CD4-positive, alpha-beta T cell treated with Interleukin-2 at 100 ng/mL for 4 hours (primary cell): ENCODE results near the gene GPR160.

ENCODE experiments used
- DNase-seq: peaks from one replicate; pipeline ENCODE4 v3.0.0-alpha.2; 2020; ENCODE audit warnings: low spot score

The GPR160 gene

DNA sequence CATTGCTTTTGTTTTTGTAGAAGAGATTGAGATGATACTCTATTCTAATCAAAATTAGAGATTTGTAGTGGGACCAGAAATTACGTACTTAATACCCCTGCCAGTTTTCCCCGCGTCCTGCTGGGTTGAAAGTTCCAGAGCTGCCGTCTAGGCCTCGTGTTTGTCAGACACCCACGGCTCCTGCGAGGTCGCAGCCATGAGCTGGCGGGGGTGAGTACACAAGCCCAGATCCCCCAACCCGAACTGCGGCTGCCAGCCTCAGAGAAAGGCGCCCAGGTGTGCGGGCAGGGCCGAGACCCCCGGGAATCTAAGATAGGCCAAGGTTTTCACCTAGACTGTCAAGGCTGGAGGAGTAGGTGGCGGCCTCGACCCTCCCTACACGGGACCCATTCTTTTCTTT lies 26.3 kb downstream of the GPR160 start:
- DNase-seq: no peak

DNA sequence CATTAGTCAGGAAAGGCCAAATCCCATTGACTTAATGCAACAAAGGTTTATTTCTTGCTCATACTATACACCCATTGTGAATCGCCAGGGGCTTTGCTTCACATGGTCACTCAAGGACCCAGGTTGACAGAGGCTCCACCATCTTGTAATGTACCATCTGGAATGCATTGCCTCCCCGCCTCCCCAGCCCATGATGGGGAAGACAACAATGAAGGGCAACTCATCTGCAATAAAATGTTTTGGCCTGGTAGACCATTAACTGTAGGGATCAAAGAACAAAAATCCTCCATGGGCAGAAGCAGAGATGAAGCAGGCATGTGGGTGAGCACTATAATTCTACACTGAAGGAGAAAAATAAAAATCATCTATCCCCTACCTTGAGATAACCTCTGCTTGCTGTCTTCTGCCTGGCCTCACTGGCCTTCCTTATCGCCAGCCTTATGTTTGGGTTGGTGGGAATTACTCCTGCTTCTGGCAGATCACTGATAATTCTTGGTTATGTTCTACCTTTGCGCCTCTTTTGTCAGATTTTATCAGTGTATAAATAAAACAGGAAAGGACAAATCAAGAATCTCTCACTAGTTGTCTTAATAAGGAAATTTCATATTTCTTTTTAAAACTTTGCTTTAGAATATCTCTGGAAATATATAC lies 37.8 kb downstream of the GPR160 start:
- no peak for DNase-seq

DNA sequence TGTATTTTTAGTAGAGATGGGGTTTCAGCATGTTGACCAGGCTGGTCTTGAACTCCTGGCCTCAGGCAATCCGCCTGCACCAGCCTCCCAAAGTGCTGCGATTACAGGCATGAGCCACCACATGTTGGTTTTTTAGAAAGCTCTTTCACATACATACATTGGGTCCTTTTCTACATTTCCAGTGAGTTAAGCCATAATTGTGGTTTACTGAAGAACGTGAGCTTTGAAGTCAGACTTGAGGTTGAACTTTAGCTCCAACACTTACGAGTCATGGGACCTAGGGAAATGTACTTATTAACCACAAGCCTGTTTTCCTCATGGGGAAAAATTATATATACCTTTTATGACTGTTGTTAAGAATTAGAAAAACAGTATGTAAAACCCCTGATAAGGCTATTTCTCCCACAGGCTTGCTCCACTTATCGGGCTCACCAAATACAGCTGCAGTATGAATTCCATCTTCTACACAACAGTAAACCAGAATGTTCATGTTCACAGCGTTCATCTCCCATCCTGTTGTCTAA lies 39.0 kb downstream of the GPR160 start:
- DNase-seq: no peak

DNA sequence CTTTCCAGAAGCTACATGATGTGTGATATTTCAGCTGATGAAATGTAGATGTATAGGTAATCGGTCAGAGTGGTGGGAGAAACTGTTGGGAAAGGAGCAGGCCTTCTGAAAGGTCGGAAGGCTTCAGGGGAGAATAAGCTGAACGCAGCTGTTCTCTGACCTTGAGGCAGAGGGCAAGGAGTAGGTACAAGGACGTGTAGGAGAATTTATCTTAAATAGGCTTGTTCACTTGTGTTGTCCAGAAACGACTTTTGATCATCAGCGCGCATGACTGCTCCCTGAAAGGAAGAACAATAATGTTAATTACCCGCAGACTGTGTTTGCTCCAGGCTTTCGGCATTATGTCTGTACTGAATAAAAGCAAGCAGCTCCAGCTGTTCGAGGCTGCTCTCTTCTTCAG lies 39.6 kb downstream of the GPR160 start:
- no peak for DNase-seq

DNA sequence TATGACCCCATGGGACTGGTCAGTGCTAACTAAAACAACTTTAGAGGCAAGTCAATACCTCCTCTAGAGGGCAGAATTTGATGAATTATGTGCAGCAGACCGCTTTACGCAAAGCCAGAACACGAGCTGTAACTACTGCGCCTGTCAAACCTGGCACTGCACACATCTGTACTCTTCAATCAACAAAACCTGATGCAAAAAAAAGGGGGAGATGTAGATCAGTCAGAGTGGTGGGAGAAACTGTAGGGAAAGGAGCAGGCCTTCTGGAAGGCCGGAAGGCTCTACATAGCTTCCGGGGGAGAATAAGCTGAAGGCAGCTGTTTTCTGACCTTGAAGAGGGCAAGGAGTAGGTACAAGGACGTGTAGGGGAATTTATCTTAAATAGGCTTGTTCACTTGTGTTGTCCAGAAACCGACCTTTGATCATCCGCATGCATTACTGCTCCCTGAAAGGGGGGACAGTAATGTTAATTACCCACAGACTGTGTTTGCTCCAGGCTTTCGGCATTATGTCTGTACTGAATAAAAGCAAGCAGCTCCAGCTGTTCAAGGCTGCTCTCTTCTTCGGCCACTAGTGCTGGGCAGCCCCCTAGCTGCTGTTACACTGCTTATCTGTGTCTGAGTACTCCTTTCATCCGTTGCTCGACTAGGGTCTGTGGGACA lies 41.0 kb downstream of the GPR160 start:
- no peak for DNase-seq

DNA sequence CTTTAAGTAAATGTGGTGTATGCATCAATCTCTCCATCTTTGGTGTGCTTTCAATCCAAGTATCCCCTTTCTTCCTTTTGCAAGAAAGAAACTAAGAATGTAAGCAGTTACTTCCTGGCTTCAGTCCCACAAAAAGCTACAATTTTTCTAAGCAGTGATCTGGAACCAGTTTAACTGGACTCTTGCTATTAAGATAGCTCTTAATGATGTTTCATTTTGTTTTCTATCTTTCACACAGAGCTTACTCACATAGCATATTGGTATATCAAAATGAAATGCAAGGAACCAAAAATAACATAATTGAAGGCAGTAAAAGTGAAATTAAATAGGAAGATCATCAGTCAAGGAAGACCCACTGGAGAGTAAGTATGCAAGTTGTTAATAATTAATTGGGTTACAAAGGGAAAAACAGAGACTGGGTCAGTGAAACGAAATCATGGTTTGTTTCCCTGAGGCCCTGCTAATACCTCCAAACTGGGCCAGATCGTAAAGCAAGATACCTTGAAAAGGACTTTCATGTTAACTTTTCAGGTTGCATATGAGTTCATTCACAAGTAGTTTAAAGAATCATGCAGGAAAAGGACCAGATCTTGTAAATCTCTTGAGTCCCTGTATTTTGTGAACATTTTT lies 41.9 kb downstream of the GPR160 start:
- no peak for DNase-seq

DNA sequence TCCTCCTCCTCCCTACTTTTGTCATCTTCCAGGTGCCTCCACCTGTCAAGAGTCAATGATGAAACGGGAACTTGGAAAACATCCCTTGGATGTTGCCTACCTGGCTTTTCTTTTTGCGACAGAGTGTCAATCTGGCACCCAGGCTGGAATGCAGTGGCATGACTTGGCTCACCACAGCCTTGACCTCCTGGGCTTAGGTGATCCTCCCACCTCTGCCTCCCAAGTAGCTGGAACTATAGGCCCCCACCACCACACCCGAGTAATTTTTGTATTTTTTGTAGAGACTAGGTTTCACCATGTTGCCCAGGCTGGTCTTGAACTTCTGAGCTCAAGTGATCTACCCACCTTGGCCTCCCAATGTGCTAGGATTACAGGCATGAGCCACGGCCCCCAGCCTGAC lies 42.8 kb downstream of the GPR160 start:
- DNase-seq: no peak

DNA sequence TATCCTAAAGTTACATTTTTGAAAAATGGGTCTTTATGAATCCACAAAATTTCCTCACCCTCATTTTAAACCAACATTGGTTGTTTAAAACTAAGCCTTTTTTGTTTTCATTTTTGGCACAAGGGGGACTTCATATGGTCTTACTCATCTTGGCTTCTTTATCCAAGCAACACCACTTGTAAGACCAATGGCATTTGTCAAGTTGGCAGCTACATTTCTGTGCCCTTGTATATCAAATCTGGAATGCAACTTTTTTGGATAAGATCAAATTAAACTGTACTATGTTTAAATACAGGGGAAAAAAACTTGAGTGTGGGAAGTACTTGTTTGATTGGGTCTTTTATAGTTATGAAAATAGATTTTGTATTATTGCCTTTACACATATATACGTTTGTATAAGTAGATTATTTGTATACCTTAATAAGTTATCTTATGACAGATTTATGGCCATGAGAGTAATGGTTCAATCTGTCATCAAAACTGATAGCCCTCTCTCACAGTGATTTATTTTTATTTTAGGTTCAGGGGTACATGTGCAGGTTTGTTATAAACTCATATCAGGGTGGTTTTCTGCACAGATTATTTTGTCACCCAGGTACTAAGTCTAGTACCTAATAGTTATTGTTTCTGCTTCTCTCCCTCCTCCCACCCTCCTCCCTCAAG lies 43.4 kb downstream of the GPR160 start:
- no peak for DNase-seq

DNA sequence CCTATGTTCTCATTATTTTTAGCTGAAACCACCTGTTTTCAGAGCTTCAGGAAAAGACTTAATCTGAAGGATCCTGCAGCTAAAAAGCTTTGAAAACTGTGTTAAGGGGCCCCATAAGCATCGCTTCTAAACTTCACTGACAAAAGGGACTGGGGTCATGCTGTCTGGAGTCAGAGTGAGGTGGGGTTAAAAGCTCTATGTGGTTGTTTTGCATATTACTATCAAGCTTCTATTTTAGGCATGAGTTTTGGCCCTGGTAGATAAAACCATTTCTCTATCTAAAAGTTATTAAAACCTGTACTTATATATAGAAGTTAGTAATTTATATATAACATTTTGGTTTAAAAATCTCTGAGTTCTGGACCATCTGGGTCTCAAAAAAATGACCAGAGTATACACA lies 45.5 kb downstream of the GPR160 start:
- no peak for DNase-seq

DNA sequence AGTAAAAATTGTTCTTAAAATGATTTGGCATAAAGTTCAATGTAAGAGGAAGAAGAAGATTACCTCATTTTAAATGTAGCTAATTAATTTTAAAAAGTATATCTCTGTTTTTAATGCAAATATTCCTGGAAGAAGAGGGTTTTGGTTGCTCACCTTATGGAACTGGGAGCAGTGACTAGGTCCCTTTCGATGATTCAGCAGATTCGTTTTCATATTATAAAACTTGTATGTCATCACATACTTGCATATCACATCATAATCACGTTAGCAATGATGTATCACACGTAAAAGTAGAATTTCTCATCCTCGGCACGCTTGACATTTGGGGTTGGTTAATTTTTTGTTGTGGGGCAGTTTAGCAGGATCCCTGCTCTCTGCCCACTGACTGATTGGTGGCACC lies 47.6 kb downstream of the GPR160 start:
- no peak for DNase-seq

DNA sequence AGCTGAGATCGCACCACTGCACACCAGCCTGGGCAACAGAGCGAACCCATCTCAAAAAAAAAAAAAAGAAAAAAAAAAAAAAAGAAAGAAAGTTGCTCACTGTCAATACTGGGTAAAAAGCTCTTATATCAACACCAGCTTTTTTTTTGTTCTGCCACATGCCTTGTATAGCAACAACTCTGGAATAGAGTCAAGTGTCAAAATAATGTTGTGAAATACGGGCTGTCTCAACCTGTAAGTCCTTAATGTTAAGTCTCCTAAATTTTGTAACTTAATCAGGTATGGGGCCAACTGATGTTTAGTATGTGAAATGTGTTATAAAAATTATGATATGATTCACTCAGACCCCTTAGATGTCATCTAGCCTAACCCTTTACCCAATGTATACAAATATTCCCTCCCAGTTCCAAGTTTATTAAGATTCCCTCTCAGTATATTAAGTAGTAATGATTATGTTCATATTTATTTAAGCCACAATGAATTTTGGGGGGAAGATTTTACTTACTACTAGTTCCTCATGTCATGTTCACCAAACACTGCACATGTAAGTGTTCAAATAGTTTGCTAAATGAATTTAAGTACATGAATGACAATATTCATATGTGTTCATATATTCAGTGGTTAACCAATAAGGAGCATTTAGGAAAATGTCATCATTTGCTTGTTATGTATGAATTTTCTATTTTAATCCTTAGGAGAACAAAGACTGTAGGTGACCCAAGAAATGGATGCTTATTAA lies 52.2 kb downstream of the GPR160 start:
- DNase-seq: no peak

DNA sequence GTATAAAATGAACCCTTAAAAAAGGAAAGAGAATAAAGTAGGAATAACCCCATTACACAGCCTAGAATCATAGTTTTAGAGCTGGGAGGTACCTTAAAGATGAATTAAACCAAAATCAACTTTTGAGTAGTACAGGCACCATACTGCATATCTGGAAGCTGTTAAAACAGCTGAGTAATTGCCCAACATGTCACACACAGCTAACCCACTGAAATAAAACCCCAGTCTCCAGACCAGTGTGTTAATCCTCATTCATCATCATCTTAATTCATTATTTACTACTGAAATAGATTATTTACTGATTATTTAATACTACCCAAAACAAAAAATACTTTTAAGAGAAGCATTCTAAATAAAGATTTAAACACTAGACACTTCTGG lies 52.8 kb downstream of the GPR160 start:
- no peak for DNase-seq

DNA sequence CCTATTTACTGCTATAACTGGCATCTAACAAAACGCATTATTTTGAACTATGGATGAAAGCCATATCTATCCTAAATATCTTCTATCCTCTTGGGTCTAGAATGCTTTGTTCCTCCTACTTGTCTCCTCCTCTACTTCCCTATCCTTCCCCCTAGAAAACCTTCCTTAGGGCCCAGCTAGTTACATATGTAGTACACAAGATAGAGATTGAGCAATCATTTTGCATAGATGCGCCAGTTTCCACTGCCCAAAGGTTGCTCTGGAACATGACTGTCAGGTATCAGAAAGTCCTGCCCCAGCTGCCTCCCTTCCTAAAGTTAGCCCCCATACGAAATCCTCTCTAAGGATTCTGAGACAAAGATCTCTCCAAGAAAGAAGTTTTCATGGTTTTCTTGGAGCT lies 55.1 kb downstream of the GPR160 start:
- no peak for DNase-seq

DNA sequence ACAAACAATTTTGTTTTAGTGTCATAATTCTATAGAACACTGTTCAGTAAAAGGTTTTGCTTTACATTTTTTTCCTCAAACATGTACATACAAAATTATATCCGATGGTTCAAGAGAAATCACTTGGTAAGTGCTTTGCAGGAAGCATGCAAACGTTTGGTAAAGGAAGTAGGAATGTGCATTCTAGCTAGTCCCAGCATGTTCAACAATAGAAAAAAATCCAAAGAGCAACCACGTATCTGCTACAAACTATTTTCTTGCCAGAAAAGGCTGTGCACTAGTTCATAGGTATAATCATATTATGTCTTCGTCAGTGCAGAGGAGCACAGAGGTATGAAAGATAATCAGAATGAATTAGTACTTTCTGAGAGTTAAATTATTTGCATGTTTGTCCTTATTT lies 58.0 kb downstream of the GPR160 start:
- no peak for DNase-seq

DNA sequence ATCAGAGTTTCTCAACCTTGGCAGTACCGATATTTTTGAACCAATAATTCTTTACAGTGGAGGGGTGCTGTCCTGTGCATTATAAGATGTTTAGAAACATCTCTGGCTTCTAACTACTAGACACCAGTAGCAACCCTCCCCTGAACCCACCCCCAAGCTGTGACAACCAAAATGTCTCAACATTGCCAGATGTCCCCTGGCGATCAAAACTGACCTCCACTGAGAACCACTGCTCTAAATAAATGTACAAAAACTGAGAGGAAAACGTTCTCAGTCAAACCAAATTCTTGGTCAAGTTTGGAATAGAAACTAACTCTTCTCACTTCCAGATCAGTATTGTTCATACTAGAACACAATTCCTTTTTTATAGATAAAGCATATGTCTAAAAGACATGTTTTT lies 58.5 kb downstream of the GPR160 start:
- no peak for DNase-seq

DNA sequence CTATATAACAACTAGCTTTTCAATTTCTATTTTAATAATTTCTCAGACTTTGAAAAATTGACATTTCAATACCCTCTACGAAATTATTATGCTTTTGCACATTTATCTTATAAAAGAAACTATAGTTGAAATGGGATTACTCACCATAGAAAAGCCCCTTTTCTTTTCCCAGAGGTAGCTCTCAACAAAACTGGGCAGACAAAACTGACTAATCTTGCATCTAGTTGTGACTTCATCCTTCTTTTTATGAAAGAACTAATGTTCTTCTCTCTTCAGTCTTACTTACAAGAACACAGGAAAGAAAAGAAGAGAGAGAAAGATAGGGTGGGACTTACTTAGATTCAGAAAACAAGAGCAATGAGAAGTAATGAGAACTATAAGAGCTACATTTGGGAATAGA lies 61.0 kb downstream of the GPR160 start:
- DNase-seq: no peak

DNA sequence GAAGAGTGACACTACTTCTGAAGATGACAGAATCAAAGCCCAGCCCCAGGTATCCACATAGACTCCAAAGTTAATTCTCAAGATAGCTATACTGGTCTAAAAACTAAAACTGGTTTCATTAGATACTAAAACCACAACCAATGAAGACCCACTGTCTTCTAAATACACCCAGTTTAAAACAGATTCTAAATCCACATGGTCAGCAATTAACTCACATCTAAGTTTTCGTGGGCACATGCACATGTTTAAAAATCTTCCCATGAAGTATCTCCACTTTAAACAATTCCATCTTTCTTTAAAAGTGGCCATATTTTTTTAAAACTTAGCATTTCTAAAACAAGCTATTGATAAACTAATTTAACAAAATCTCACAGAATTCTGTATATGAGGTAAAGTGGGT lies 63.1 kb downstream of the GPR160 start:
- DNase-seq: no peak

DNA sequence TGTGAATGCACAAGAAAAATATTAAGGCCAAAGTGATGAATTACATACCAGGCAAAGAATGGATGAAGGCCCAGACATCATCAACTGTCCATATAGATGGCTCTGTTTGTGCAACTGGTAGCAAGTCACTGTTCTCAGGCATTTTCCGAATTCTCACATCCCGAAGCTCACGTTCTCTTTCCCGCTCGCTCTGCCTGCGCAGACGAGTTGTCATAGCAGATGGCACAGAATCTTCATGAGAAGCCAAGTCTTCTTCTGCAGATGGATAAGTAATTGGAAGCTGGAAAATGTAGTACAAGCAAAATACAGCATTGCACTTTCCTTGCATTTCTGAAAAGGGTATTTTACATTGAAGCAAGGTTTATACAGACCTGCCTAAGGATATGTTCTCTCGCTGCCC lies 64.6 kb downstream of the GPR160 start:
- no peak for DNase-seq

DNA sequence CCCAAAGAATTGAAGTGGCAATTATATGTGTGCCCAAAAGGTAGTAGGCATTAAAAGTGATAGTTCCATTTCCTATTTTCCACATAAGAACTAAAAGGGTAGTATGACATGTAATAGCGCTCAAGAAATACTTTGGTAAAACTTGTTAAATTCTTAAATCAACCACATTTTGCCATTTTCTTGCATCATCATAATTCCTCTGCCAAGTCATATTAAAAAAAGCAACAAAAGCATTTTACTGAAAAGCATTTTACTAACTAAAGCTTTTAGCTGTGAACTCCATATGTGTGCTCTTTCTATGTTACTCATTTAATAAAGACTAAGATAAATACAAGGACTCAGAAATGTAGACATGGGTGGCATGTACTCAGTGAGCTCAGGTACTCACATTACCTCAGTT lies 70.1 kb downstream of the GPR160 start:
- DNase-seq: no peak

DNA sequence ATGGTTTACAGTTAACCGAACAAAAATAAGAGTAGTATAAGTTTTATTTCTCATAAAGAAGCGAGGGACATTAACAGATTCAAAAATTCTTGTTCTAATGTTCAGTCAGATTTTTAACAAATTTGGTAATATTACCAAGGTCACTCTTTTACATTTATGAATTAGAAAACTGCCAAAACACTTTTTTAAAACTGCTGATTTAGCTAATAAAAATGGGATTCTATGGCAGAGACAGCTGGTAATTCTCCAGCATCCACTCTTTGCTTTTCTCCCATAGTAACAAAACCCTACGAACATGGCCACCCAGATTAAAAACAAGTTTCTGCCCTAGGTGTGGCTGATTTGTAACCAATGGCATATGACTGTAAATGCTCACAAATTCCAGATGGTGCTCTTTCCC lies 71.2 kb downstream of the GPR160 start:
- no peak for DNase-seq

DNA sequence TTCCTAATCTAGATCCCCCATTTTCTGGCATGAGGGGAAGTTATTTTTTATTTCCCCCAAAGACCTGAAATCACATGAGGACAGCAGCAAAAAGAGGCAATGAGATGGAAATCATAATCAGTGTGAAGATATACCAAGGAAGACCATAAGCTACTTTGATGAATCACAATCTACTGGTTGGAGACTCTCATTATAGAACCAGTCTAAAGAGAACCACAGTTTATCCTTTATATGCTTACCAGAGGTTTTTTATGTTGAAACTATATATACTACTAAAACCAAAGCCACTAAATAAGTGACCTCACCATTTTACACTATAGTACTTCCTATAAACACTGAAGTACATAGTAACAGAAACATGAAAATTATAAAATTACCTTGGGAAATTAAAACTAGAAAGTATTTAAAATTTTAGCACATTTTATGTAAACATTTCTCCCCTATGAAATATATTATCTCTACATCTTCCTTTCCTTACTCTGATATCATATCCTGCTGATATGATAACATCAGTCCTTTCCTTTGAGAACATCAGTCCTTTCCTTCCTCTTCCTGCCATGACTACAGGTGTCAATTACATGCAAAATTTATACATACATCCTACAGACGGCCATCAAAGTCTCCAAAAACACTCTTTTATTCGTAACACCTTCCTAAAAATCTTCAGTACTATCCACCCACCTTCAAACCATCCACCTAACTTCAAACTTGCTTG lies 71.9 kb downstream of the GPR160 start:
- DNase-seq: no peak
